HFFc6 (cell line): ENCODE measurements around the gene SH3PXD2A. TPM values are rescaled to one million over a fixed set of nuclear protein-coding genes. Genes with fewer than 3 reads are reported as not detected.

Source experiments
- DNase-seq: peaks from one replicate; pipeline ENCODE4 v3.0.0-alpha.2; 2018
- H3K27ac Mint-ChIP-seq: 2 replicates; pipeline ENCODE4 v1.8.0; 2020; ENCODE audit warnings: mild to moderate bottlenecking, mixed read lengths
- H3K27me3 Mint-ChIP-seq: 2 replicates; pipeline ENCODE4 v1.8.0; 2021; ENCODE audit warnings: mild to moderate bottlenecking, moderate library complexity, mixed read lengths; ENCODE audit not compliant: insufficient read depth
- H3K36me3 Mint-ChIP-seq: 2 replicates; pipeline ENCODE4 v1.8.0; 2021; ENCODE audit warnings: low read depth, mixed read lengths
- H3K4me1 Mint-ChIP-seq: 2 replicates; pipeline ENCODE4 v1.8.0; 2020; ENCODE audit warnings: low read depth, mixed read lengths
- H3K4me3 Mint-ChIP-seq: 2 replicates; pipeline ENCODE4 v1.8.0; 2020; ENCODE audit warnings: mild to moderate bottlenecking, moderate library complexity, mixed read lengths
- H3K9me3 Mint-ChIP-seq: 2 replicates; pipeline ENCODE4 v1.8.0; 2020; ENCODE audit warnings: mild to moderate bottlenecking, mixed read lengths
- total RNA-seq, 6 experiments: library from RNA; stranded (reverse); fragmentation: NEBNext Ultra II Directional; extraction: Animal tissue kit (Norgen Biotek cat#: 25700); gene quantifications; 2 replicates in 1 of 6; 3 replicates in 5 of 6; pipeline ENCODE4 v1.2.3, GENCODE V29; 2021
- TF ChIP-seq, protein P1 (sequence below): fragments of 200-600 bp; sonication (generic); IDR thresholded peaks from 2 replicates; pipeline ENCODE4 v1.5.0; 2021; ENCODE audit warnings: antibody characterized with exemption, mild to moderate bottlenecking

The SH3PXD2A gene
- total RNA-seq, 6 experiments from 2014 or later, result 75.5 to 113 (median 81.1) TPM

DNA sequence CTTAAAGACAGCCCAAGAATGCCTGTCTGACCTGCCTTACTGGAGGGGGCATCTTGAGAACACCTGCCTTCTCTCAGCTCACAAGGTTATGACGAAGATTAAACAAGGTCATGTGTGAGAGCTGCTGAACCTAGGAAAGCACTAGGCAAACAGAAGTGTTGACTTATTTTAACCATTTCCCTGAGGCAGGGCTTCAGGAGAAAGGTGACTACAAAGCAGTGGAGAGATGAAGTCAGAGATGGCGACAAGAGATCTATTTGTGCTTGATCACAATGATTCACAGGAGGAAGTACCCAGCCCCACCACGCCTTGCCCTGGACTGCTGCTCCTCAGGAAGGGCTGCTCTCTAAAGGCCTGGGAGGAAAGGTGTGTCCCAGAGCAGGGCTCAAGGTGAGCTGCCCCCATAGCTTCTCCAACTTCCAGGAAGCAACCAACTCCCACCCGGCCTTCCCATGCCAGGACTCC, 34.9 kb upstream of the SH3PXD2A start:
- Mint-ChIP-seq H3K9me3 (no peaks in the 10 kb centered on the region), H3K36me3 (no peaks in the 10 kb centered on the region), H3K4me3 (no peak overlapping the region), H3K27me3 (no peaks in the 10 kb centered on the region; the same call in 1 of the 2 replicates), H3K4me1 (peaks cover 56% of the 10 kb centered on the region), H3K27ac (peak overlapping the region; percentile 75)
- peak; percentile 26 for DNase-seq
- TF ChIP-seq, protein P1, sequence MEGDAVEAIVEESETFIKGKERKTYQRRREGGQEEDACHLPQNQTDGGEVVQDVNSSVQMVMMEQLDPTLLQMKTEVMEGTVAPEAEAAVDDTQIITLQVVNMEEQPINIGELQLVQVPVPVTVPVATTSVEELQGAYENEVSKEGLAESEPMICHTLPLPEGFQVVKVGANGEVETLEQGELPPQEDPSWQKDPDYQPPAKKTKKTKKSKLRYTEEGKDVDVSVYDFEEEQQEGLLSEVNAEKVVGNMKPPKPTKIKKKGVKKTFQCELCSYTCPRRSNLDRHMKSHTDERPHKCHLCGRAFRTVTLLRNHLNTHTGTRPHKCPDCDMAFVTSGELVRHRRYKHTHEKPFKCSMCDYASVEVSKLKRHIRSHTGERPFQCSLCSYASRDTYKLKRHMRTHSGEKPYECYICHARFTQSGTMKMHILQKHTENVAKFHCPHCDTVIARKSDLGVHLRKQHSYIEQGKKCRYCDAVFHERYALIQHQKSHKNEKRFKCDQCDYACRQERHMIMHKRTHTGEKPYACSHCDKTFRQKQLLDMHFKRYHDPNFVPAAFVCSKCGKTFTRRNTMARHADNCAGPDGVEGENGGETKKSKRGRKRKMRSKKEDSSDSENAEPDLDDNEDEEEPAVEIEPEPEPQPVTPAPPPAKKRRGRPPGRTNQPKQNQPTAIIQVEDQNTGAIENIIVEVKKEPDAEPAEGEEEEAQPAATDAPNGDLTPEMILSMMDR, result no peak

DNA sequence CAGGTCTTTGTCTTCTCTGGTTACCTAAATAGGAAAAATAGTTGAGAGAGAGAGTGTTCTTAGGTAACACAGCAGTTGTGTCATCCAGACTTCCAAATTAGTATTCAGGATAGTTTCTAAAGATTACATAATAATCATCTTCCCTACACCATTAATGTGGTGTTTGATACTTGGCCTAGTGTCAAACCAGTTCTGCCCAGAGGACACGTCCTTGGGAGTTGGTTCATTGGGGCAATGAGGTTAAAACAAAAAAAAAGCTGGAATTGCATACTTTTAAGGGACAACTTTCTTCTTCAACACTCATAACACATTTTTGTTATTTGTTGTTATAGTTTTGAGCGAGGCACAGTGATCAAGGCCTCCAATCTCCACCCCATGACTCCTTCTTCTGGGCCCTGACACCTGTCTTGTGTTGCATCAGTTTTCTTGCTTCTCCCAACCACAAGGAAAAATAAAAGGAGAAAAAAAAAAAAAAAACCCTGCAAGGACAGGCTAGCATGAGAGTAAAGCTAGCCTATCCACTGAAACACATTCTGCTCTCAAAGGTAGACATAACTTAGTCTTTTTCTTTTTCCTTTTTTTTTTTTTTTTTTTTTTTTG, 33.8 kb upstream of the SH3PXD2A start:
- H3K4me1 Mint-ChIP-seq, result peaks cover 46% of the 10 kb centered on the region
- no peak overlapping the region for H3K4me3 Mint-ChIP-seq
- H3K9me3 Mint-ChIP-seq, result no peaks in the 10 kb centered on the region
- no peak for DNase-seq
- TF ChIP-seq, protein P1, result no peak
- H3K36me3 Mint-ChIP-seq, result no peaks in the 10 kb centered on the region
- H3K27ac Mint-ChIP-seq, result peak overlapping the region; percentile 40
- no peaks in the 10 kb centered on the region; the same call in 1 of the 2 replicates for H3K27me3 Mint-ChIP-seq

DNA sequence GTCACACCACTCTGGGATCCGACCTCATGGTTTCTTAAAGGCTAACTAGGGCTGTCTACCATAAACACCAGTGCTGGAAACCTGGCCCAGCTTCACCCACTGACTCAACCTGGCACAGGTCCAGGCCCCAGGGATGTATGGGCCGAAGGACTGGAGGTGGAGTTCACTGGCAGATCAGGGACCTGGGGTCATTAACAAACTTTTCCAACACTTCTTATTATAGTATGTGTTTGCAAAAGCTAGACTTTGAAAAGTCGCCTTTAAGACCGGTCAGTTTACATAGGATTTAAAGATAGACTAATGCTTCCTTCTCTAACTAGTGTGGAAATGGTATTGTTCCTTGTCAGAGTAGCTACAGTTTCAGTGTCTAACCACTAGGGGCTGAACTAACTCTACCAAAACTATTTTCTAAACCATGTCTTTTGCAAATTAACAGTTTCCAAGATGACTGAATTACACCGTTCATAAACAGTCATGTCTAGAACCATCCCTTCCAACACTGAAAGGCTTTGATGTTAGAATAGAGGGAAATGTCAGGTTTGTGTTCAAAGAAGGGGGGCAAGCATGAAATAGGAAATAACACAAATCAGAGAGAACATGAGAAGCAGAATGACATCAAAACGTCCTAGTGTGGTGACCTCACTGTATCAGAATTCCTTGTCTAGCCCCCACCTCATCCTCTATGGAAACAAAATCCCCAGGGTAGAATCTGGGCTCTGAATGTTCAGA, 32.9 kb upstream of the SH3PXD2A start:
- peak; percentile 76 for DNase-seq
- TF ChIP-seq, protein P1, result peak; percentile 97
- H3K27me3 Mint-ChIP-seq, result no peaks in the 10 kb centered on the region; the same call in 1 of the 2 replicates
- peak overlapping the region; percentile 72 for H3K4me3 Mint-ChIP-seq
- no peaks in the 10 kb centered on the region for H3K36me3 Mint-ChIP-seq
- H3K27ac Mint-ChIP-seq, result peak overlapping the region; percentile 60
- H3K4me1 Mint-ChIP-seq, result peaks cover 37% of the 10 kb centered on the region
- no peaks in the 10 kb centered on the region for H3K9me3 Mint-ChIP-seq

DNA sequence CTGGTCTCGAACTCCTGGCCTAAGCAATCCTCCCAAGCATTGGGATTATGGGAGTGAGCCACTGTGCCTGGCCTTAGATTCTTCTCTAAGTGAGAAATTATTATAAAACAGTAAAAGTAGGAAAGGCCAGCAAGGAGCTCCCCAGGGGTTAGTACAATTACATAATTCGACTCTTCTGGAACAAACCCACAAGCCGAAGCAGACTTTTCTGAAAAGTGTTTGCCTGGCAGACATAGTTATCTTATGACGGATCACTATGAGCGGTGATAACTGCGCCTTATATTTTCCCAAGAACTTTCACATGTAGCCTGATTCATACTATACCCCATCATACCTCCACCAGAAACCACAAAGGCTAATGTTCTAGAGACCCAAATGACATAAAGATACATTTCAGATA, 30.2 kb upstream of the SH3PXD2A start:
- H3K27ac Mint-ChIP-seq, result no peak overlapping the region
- H3K9me3 Mint-ChIP-seq, result no peaks in the 10 kb centered on the region
- H3K27me3 Mint-ChIP-seq, result no peaks in the 10 kb centered on the region; the same call in 1 of the 2 replicates
- peaks cover 4% of the 10 kb centered on the region; the same call in 1 of the 2 replicates for H3K36me3 Mint-ChIP-seq
- H3K4me1 Mint-ChIP-seq, result peaks cover 35% of the 10 kb centered on the region
- H3K4me3 Mint-ChIP-seq, result no peak overlapping the region
- TF ChIP-seq, protein P1, result no peak
- no peak for DNase-seq

DNA sequence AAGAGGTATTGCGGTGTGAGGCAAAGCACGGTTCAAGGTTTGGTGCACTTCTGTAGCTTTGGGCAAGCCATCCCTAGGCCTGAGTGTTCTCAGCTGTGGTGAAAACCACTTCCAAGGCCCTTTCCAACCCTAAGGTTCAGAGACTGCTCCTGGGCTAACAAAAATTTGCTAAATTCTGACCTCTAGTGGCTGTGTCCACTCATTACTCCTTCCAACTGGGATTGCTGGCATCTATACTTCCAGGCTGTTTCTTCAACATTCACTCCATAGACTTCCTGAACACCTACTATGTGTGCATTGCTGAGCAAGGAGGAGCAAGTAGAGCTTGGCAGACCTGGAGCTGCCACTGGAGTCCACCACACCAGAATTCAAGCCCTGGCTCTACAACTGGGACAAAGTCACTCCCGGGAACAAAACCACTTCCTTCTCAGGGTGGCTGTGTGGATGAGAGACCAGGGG, 29.3 kb upstream of the SH3PXD2A start:
- H3K9me3 Mint-ChIP-seq, result no peaks in the 10 kb centered on the region
- peaks cover 26% of the 10 kb centered on the region for H3K4me1 Mint-ChIP-seq
- peak; percentile 61 for DNase-seq

More for the DNA sequence above, 29.3 kb upstream of the SH3PXD2A start:
- TF ChIP-seq, protein P1, result peak; percentile 95
- H3K27ac Mint-ChIP-seq, result peak overlapping the region; percentile 13; the same call in 1 of the 2 replicates
- no peaks in the 10 kb centered on the region; the same call in 1 of the 2 replicates for H3K27me3 Mint-ChIP-seq
- H3K36me3 Mint-ChIP-seq, result peaks cover 4% of the 10 kb centered on the region; the same call in 1 of the 2 replicates
- no peak overlapping the region for H3K4me3 Mint-ChIP-seq
